HG03439 (cell line): ENCODE measurements around the gene RHOC.
"Not testable (repeated sequence)": the region's sequence is repeated elsewhere in the genome, so short reads cannot be mapped to it uniquely, and the experiment has no call there.

Experiments used
- ATAC-seq: cut with Tn5 transposase; IDR thresholded peaks from one replicate; pipeline ENCODE4 v1.9.1; 2021; ENCODE audit warnings: mild to moderate bottlenecking, moderate library complexity; ENCODE audit not compliant: unreplicated experiment

RHOC gene

DNA sequence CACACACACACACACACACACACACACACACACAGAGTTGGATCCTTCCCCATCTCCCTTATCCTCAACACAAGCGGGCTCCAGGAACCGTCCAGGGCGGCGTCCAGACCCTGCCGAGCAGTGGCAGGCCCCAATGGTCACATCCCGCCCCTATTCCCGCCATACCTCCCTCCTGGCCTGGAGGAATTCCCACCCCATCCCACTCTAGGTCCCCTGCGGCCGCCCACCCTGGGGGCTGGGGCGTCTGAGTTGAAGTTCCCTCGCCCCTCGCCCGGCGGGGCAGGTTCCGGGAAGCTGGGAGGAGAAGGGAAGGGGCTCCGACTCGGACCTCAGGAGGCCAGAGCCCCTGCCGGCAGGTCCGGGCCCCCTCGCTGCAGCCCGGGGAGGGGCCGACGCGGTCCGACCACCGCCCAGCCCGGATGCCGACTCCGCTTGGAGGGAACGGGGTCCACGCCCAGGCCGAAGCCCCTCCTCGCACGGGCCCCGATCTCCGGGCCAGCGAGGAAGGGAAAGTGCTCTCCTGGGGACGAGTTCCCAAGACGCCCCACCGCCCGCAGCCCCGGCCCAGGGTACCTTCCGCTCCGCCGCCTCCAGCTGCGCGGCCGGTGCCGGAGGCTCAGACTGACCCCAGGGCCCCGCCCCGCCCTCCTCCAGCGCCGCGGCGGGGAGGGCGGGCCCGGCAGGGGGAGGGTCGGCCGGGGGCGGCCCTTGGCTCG lies at the start of gene RHOC:
Gene RHOC (minus strand): TSS at position 623 of the 716 bp plus-strand sequence. CDS start 3,328 bp downstream, outside the sequence.
- peak; percentile 52 for ATAC-seq

DNA sequence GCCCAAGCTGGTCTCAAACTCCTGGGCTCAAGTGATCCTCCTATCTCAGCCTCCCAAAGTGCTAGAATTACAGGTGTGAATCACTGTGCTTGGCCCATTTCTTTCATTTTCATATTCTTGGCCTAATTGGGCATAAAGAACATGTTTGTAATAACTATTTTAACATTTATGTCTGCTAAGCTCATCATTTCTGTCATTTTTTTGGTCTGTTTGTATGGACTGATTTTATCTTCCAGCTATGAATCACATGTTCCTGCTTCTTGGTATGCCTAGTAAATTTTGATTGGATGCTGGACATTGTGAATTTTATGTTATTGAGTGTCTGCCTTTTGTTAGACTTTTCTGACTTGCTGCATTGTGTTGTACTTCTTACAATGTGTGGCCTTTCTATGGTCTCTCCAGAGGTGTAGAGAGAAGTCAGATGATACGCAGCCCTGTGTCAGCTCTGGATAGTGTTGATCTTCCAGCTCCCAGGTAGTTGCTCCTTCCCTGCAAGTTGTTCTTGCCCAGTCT lies 47.2 kb upstream of the RHOC start:
- ATAC-seq, result no peak

DNA sequence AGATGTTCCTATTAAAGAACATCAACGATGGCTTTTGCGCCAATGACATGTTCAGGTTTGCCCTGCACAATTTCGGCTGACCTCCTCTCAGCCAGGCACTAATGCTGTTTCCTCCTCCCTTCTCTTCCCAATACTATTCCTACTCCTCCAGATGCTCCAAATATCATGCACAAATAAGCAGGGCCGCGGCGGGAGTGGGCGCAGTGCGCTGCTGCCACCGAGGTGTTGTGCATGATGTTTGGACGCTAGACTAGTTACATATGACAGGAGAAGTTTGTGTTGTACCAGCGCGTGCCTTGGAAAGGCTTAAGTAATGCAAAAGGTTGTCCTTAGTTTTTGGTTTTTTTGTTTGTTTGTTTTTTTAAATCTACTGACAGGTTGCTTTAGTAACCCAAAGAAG lies 41.5 kb upstream of the RHOC start:
- ATAC-seq, result no peak

DNA sequence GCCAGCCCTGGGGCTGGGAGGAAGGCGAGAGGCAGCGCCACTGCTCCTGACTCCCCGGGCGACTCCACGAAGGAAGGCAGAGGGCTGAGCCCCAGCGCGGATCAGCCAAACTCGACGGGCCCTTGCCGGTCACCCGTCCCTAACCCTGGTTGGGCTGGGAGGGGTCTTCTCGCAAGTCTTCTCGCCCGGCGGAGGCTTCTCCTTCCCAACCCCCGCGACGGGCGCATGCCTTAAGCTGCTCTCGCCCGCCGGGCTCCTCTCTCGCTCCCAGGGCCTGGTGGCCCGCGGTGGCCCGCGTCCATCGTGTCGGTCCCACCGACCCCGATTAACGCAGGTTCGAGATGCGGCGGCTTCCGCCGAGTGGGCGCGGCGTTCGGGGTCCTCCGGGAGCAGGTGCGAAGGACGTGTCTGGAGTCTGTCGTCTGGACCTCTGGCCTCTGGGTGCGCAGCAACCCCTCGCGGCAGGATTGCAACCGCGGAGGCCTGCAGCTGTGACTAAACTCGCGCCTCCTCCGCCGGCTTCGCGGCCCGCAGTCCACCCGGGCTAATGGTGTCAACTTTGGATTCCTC lies 37.2 kb upstream of the RHOC start:
- ATAC-seq, result no peak

DNA sequence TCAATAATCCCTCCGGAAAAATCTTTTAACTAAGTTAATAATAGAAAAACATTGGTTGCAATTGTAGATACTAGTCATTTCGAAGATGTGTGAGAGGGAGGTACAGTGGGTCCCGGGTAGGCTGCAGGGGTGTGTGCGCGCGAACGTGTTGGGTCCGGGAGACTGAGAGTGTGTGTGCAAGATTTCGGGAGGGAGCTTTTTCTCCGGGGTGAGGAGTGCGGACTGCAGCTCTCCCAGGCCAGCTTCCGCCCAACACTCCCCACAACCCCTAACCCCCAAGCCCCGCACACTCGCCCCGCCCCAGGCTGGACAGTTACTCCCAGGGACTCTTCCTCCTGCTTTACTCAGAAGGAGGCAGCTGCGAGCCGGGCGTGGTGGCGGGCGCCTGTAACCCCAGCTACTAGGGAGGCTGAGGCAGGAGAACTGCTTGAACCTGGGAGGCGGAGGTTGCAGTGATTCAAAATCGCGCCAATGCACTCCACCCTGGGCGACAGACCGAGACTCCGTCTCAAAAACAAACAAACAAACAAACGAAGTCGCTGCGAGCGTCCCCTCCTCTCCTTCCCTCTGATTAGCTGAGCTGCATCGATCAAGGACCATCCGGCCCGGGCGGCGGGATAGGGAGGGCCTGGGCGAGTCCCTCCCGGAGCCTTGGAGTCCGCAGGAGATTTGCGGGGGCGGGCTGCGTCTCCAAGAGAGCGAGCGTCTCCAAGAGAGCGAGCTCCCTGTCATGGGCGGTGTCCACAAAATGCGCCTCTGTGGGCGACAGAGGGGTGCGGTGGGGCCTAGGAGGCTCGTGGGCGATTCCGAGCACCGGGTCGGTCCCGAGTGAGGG lies 36.5 kb upstream of the RHOC start:
- ATAC-seq, result no peak

DNA sequence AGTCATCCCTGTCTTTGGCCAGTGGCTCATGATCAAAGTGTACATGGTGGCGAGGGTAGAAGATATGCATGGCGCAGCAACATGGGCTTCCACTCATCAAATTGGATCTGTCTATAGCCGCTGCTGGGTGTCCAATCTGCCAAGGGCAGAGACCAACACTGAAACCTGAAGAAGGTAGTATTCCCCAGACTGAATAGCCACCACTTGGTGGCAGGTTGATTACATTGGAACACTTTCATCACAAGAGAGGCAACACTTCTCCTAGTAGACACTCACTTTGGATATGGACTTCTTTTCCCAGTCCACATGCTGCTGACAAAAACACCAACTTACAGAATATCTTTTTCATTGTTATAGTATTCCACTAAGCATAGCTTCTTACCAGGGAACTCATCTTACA lies 30.6 kb upstream of the RHOC start:
- no peak for ATAC-seq

DNA sequence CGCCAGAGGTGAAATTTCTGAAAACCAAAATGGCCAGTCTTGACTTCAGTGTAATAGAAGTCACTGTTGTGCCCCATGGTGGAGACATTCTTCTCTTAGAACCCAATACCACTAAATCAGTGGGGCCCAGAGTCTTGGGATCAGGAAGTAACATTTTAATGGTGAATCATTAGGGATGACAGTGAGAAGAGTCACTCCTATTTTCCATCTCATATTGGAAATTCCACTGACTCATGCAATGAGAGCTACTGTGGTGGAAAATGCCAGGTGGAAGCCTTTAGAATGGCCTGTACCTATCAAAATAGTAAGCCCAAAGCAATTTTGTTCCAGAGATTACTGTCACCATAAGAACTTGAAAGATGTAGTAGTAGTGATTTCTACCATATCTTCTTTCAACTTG lies 28.8 kb upstream of the RHOC start:
- no peak for ATAC-seq

DNA sequence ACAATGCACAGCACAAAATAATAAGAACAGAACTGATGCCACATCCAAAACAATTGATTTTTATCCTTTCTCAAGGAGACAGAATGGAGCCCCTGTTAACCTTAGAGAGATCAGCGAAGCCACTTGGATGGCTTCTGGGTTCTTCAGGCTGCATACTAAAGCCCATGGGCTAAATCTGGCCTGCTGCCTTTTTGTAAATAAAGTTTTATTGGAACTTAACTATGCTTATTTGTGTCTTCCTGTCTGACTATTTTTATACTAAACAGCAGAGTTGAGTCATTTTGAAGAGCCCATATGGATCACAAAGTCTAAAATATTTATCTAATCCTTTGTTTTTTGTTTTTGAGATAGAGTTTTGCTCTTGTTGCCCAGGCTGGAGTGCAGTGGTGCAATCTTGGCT lies 24.5 kb upstream of the RHOC start:
- ATAC-seq, result no peak

DNA sequence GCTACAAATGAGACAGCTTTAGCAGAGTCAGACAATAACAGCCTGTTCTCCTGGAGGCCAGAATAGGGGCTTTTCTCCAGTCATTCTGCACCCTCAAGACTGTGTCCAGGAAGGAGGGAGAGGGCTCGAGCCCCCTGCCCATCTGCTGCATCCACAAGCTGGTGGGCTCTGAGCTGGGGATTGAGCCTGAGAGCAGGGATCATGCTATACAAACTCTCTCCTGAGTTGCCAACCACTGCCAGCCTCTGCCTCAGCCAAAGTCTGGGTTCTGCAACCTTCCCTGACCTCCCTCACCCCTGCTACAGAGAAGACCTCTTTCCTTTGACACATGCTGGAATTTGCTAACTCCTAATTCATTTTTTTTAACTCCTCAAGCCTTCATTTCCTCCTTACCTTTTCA lies 23.0 kb upstream of the RHOC start:
- ATAC-seq, result no peak

DNA sequence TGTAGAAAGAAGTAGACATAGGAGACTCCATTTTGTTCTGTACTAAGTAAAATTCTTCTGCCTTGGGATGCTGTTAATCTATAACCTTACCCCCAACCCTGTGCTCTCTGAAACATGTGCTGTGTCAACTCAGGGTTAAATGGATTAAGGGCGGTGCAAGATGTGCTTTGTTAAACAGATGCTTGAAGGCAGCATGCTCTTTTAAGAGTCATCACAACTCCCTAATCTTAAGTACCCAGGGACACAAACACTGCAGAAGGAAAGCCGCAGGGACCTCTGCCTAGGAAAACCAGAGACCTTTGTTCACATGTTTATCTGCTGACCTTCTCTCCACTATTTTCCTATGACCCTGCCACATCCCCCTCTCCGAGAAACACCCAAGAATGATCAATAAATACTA lies 22.1 kb upstream of the RHOC start:
- not testable (repeated sequence) for ATAC-seq

DNA sequence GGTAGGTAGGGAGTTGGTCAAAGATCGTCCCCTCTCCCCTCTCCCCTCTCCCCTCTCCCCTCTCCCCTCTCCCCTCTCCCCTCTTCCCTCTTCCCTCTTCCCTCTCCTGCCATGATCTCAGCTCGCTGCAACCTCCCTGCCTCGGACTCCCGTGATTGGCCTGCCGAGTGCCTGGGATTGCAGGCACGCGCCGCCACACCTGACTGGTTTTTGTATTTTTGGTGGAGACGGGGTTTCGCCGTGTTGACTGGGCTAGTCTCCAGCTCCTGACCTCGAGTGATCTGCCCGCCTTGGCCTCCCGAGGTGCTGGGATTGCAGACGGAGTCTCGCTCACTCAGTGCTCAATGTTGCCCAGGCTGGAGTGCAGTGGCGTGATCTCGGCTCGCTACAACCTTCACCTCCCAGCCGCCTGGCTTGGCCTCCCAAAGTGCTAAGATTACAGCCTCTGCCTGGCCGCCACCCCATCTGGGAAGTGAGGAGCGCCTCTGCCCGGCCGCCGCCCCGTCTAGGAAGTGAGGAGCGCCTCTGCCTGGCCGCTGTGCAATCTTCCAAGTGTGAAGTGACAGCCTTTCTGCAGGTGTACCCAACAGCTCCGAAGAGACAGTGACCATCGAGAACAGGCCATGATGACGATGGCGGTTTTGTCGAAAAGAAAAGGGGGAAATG lies 21.5 kb upstream of the RHOC start:
- ATAC-seq, result not testable (repeated sequence)

DNA sequence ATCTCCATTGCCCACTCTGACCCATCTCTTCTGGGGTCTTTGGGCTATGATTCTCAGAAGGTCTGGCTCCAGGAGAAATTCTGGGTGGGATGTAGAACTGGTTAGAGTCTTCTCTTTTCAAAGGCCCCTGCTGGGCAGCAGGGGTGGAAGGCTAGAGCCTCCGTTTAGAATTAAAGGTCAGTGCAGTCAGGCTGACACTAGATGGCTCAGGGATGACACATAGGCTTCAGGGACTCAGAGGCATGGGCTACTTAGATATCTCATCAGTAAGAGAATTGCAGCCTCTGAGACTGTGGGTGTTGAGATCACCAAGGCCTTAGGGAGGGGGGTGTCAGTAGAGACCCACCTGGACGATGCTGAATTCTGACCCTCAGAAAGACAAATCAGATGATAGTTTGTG lies 20.8 kb upstream of the RHOC start:
- no peak for ATAC-seq

DNA sequence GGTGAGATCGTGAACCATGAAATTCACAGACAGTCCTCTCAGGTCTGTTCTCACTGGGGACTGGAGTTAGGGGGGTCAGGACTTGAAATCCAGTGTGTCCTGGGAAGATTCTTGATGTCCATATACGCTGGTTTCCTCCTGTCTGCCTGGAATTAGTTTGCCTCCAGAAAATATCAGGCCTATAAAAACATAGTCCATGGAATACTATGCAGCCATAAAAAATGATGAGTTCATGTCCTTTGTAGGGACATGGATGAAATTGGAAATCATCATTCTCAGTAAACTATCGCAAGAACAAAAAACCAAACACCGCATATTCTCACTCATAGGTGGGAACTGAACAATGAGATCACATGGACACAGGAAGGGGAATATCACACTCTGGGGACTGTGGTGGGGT lies 17.3 kb upstream of the RHOC start:
- ATAC-seq, result not testable (repeated sequence)

DNA sequence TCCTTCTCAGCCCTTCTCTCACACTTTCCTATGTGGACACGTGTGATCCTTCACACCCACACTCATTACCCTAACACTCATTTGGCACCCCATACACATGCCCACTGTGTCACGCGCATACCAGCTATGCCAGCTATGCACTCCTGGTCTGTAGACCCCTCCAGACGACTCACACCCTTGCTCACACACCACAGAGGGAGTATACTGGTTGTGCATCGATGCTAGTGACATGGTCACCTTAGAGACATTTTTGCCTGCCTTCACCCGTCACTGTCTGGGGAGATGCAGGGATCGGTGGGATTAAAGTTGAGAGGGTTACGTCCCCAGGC lies 16.5 kb upstream of the RHOC start:
- ATAC-seq, result no peak

DNA sequence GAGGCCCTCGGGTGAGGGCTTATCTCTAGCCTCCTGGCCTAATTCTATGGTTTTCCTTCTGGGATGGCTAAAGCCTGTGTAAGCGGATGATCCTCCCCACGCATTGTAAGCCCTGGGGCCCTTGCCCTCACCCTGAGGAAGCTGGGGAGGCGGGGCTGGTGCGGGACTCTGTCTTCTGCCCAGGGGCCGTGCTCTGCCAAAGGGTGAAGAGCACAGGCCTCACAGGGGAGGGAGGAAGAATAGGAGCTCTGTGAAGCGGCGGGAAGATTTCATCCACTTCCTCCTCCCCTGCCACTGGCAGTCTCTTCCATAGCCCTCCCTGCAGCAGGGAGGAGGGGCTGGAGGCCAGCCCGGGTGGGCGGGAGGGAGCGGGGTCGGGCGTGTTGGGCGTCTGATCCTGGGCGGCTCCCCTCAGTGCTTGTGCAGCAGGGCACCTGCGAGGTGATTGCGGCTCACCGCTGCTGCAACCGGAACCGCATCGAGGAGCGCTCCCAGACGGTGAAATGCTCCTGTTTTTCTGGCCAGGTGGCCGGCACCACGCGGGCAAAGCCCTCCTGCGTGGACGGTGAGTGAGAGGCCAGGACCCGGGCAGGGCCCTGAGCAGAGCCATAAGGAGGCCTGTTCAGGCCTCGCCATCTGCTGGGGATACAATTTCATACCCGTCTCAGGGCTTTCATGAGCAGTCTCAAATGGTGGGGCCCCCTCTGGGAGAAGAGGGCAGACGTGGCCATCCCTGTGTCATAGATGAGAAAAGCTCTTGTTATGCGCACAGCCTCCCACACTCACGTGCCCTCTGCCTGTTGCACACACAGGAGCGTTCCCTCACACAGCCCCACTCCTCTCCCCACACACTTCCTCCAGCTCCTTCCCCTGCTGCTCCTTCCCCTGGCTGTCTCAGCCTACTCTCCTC lies 15.9 kb upstream of the RHOC start:
- ATAC-seq, result no peak

DNA sequence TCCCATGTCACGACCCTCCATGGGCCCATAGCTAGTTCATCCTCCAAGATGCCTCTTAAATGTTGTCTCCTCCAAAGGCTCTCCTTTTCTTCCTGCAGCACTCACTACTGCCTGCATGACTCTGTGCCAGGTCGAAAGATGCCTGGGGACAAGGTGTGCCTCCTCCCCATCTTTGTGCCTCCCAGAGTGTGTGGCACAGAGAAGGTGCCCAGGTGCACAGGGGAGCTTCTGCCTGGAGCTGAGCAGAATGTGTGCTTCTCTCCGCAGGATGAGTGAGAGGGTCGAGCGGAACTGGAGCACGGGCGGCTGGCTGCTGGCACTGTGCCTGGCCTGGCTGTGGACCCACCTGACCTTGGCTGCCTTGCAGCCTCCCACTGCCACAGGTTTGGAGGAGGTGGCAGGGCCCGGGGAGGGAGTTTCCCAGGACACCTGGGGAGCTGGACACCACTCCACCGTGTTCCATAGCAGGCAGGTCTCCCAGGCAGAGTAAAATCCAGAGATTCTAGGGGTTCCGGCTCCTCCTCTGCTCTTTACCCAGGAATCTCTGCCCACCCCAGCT lies 15.1 kb upstream of the RHOC start:
- ATAC-seq, result no peak

DNA sequence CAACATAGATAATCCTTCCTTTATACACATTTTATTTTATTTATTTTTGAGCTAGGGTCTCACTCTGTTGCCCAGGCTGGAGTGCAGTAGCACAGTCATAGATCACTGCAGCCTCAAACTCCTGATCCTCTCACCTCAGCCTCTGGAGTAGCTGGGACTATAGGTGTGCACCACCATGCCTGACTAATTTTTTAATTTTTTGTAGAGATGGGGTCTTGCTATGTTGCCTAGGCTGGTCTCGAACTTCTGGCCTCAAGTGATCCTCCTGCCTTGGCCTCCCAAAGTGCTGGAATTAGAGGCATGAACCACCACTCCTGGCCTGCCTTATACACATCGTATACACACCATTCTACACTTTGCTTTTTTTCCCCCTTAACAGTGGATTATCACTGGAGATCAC lies 14.4 kb upstream of the RHOC start:
- not testable (repeated sequence) for ATAC-seq

DNA sequence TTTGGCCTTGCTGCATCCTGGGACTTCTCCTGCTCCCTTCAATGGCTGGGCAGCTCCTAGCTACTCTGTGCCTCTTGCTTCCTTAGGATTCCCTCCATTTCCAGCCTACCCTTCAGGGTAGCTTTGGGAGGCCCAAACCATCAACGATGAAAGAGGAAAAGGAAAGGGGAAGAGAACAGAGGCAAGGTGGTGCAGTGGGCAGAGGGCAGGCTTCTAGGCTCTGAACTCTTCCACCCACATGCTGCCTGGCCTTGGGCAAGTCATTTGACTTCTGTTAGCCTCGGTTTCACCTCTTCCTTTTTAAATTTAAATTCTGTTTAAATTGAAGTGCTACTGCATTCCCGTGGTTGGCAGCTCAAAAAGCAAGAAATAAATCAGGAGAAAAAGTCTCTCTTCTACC lies 13.9 kb upstream of the RHOC start:
- ATAC-seq, result no peak

DNA sequence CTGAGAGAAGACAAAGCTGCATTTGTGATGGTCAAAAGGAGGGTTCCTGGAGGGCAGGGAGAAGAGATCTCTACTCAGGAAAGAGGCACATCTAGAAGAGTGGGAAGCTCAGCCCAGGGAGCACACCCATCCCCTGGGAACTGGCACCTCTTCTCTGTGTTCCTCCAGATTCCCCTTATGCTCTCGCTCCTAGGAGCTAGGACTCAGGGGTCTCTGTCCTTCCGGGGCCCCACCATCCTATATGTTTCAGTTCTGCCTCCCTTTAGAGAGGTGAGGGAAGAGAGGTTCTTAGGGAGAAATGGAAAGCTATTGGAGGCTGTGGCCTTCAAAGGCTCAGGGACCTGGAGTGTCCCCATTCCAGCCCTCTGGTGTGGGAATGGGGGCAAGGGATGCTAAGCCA lies 12.8 kb upstream of the RHOC start:
- ATAC-seq, result no peak
